DND-41 (cell line): ENCODE measurements around the gene KIF22.

Experiments
- ATAC-seq: fragments of 200-7000 bp; cut with Tn5 transposase; 3 replicates; pipeline ENCODE4 v1.9.1; 2021; ENCODE audit warnings: low read depth; ENCODE audit not compliant: insufficient read depth
- DNase-seq: peaks from one replicate; pipeline ENCODE4 v3.0.0-alpha.2; 2020
- H2AFZ ChIP-seq: 2 replicates; pipeline ENCODE4 v1.6.0; 2012; ENCODE audit warnings: low read depth, low read length
- H3K27ac ChIP-seq: 2 replicates; pipeline ENCODE4 v1.5.1; 2012; ENCODE audit warnings: low read length, inconsistent platforms
- H3K27me3 ChIP-seq: fragments of 200-600 bp; sonication (generic); 2 replicates; pipeline ENCODE4 v1.6.0; 2012; ENCODE audit warnings: low read length, mild to moderate bottlenecking, inconsistent platforms; ENCODE audit not compliant: insufficient read depth, poor library complexity
- H3K36me3 ChIP-seq: 2 replicates; pipeline ENCODE4 v1.5.1; 2012; ENCODE audit warnings: low read length, inconsistent platforms; ENCODE audit not compliant: insufficient read depth
- H3K4me1 ChIP-seq: 2 replicates; pipeline ENCODE4 v1.5.1; 2012; ENCODE audit warnings: mild to moderate bottlenecking, low read length; ENCODE audit not compliant: insufficient read depth
- H3K4me2 ChIP-seq: 2 replicates; pipeline ENCODE4 v1.6.0; 2012; ENCODE audit warnings: mild to moderate bottlenecking, moderate library complexity, low read length, inconsistent platforms; ENCODE audit not compliant: insufficient read depth
- H3K4me3 ChIP-seq, 2 experiments: fragments of 200-600 bp in 1 of 2; shearing (Covaris generic) in 1 of 2; 2 replicates each; pipeline ENCODE4 v1.5.1; 2012 to 2016; ENCODE audit warnings: inconsistent platforms in 2 of 2, low read length in 2 of 2, mild to moderate bottlenecking in 2 of 2, low read depth in 1 of 2, moderate library complexity in 1 of 2
- H3K79me2 ChIP-seq: 2 replicates; pipeline ENCODE4 v1.6.0; 2012; ENCODE audit warnings: low read length, inconsistent platforms; ENCODE audit not compliant: insufficient read depth
- H3K9ac ChIP-seq: 2 replicates; pipeline ENCODE4 v1.6.0; 2012; ENCODE audit warnings: low read depth, mild to moderate bottlenecking, inconsistent platforms, low read length, moderate library complexity
- H3K9me3 ChIP-seq: 2 replicates; pipeline ENCODE4 v1.5.1; 2012; ENCODE audit warnings: low read length, moderate library complexity, mild to moderate bottlenecking, inconsistent platforms; ENCODE audit not compliant: insufficient read depth, severe bottlenecking
- H4K20me1 ChIP-seq: 2 replicates; pipeline ENCODE4 v1.6.0; 2012; ENCODE audit warnings: low read length; ENCODE audit not compliant: insufficient read depth
- EZH2 ChIP-seq: IDR thresholded peaks from 3 replicates; pipeline ENCODE4 v1.6.1; 2012; ENCODE audit warnings: borderline replicate concordance, low read depth, mild to moderate bottlenecking, moderate library complexity, low read length, inconsistent platforms; ENCODE audit not compliant: severe bottlenecking
- TF ChIP-seq, protein P1 (sequence below): IDR thresholded peaks from 2 replicates; pipeline ENCODE4 v1.5.1; 2012; ENCODE audit warnings: borderline replicate concordance, low read length, moderate library complexity, mild to moderate bottlenecking; ENCODE audit not compliant: poor library complexity, severe bottlenecking; ENCODE audit errors: extremely low read depth

The KIF22 gene

GRCh38 chr16:29794231-29794710, 3.7 kb downstream of the KIF22 start:
- no peaks in the 10 kb centered on the region for H3K27me3 ChIP-seq
- peak overlapping the region; percentile 88; the same call in 1 of the 2 replicates for H3K4me2 ChIP-seq
- no peak overlapping the region for H3K9ac ChIP-seq
- H3K4me1 ChIP-seq = peaks cover 39% of the 10 kb centered on the region
- no peak overlapping the region for H3K27ac ChIP-seq
- peaks cover 89% of the 10 kb centered on the region for H3K79me2 ChIP-seq
- H3K9me3 ChIP-seq = no peaks in the 10 kb centered on the region
- no peak overlapping the region for H3K4me3 ChIP-seq
- ATAC-seq (no peak), DNase-seq (no peak)
- TF ChIP-seq, protein P1, sequence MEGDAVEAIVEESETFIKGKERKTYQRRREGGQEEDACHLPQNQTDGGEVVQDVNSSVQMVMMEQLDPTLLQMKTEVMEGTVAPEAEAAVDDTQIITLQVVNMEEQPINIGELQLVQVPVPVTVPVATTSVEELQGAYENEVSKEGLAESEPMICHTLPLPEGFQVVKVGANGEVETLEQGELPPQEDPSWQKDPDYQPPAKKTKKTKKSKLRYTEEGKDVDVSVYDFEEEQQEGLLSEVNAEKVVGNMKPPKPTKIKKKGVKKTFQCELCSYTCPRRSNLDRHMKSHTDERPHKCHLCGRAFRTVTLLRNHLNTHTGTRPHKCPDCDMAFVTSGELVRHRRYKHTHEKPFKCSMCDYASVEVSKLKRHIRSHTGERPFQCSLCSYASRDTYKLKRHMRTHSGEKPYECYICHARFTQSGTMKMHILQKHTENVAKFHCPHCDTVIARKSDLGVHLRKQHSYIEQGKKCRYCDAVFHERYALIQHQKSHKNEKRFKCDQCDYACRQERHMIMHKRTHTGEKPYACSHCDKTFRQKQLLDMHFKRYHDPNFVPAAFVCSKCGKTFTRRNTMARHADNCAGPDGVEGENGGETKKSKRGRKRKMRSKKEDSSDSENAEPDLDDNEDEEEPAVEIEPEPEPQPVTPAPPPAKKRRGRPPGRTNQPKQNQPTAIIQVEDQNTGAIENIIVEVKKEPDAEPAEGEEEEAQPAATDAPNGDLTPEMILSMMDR = no peak
- no peak for TF ChIP-seq EZH2
- H4K20me1 ChIP-seq = peaks cover 28% of the 10 kb centered on the region; the same call in 1 of the 2 replicates
- H3K36me3 ChIP-seq = peaks cover 79% of the 10 kb centered on the region
- no peak overlapping the region for H2AFZ ChIP-seq

GRCh38 chr16:29802416-29802935, 11.9 kb downstream of the KIF22 start:
- Histone ChIP-seq H3K9ac (peak overlapping the region; percentile 87; the same call in 1 of the 2 replicates), H3K27me3 (no peaks in the 10 kb centered on the region), H3K4me3 (no peak overlapping the region), H3K27ac (0 out of 2 replicates have a peak overlapping the region, but pooled peaks have one; percentile 49), H4K20me1 (peaks cover 4% of the 10 kb centered on the region), H3K4me1 (peaks cover 40% of the 10 kb centered on the region), H3K4me2 (no peak overlapping the region), H3K36me3 (peaks cover 79% of the 10 kb centered on the region), H3K9me3 (no peaks in the 10 kb centered on the region), H3K79me2 (peaks cover 36% of the 10 kb centered on the region), H2AFZ (no peak overlapping the region)
- no peak for ATAC-seq
- DNase-seq = no peak
- TF ChIP-seq EZH2 = no peak
- TF ChIP-seq, protein P1 = no peak

GRCh38 chr16:29804020-29804419, 13.5 kb downstream of the KIF22 start:
- H3K4me3 ChIP-seq = peak overlapping the region in 1 of 2 experiments; percentile 78; a peak in 2 of 4 replicates
- H3K9ac ChIP-seq = peak overlapping the region; percentile 87
- H3K4me2 ChIP-seq = peak overlapping the region; percentile 86
- H2AFZ ChIP-seq = no peak overlapping the region
- TF ChIP-seq, protein P1 = no peak
- no peak for TF ChIP-seq EZH2
- DNase-seq (no peak), ATAC-seq (no peak)
- H3K9me3 ChIP-seq = no peaks in the 10 kb centered on the region
- no peaks in the 10 kb centered on the region for H3K27me3 ChIP-seq
- peaks cover 55% of the 10 kb centered on the region for H3K4me1 ChIP-seq
- H3K79me2 ChIP-seq = peaks cover 43% of the 10 kb centered on the region
- H3K27ac ChIP-seq = peak overlapping the region; percentile 99
- H3K36me3 ChIP-seq = peaks cover 79% of the 10 kb centered on the region
- peaks cover 19% of the 10 kb centered on the region for H4K20me1 ChIP-seq
